Thyroid gland (tissue), 4 donors: ENCODE data around the gene NUBPL.

Experiments used
- POLR2A ChIP-seq, 2 donors: fragments of 450-650 bp; IDR thresholded peaks; one replicate each; pipeline ENCODE4 v1.6.1; 2017; ENCODE audit warnings: antibody characterized with exemption in 2 of 2, mild to moderate bottlenecking in 2 of 2, moderate library complexity in 1 of 2
- TF ChIP-seq, protein P1 (sequence below), 6 experiments: fragments of 200-600 bp in 3 of 6; fragments of 450-650 bp in 3 of 6; sonication (generic) in 3 of 6; IDR thresholded peaks; one replicate each; pipeline ENCODE4 v1.5.1; 2016 to 2019; ENCODE audit warnings: antibody characterized with exemption in 6 of 6, mild to moderate bottlenecking in 2 of 6, inconsistent platforms in 1 of 6, moderate library complexity in 1 of 6

GRCh38 chr14:31895646-31896045, 334.4 kb downstream of the NUBPL start:
- no peak for TF ChIP-seq POLR2A (IDR thresholded peaks at IDR 0.05)
- TF ChIP-seq, protein P1, sequence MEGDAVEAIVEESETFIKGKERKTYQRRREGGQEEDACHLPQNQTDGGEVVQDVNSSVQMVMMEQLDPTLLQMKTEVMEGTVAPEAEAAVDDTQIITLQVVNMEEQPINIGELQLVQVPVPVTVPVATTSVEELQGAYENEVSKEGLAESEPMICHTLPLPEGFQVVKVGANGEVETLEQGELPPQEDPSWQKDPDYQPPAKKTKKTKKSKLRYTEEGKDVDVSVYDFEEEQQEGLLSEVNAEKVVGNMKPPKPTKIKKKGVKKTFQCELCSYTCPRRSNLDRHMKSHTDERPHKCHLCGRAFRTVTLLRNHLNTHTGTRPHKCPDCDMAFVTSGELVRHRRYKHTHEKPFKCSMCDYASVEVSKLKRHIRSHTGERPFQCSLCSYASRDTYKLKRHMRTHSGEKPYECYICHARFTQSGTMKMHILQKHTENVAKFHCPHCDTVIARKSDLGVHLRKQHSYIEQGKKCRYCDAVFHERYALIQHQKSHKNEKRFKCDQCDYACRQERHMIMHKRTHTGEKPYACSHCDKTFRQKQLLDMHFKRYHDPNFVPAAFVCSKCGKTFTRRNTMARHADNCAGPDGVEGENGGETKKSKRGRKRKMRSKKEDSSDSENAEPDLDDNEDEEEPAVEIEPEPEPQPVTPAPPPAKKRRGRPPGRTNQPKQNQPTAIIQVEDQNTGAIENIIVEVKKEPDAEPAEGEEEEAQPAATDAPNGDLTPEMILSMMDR (IDR thresholded peaks at IDR 0.05) = no peak
